ENCODE measurements around the gene SNX24.

The SNX24 gene

GRCh38 chr5:122947772-122948171, 102.4 kb downstream of the SNX24 start:
- no peak overlapping the region for H3K4me3 Mint-ChIP-seq
- H3K4me1 Mint-ChIP-seq = peaks cover 13% of the 10 kb centered on the region
- no peaks in the 10 kb centered on the region for H3K9me3 Mint-ChIP-seq
- peaks cover 3% of the 10 kb centered on the region for H3K36me3 Mint-ChIP-seq (ENCODE audit: low read depth)
- no peaks in the 10 kb centered on the region for H3K27me3 Mint-ChIP-seq (ENCODE audit: low read depth)
- TF ChIP-seq CTCF (IDR thresholded peaks at IDR 0.05; ENCODE audit: unreplicated experiment in 3 of 3) = no peak
- no peak overlapping the region for H3K27ac Mint-ChIP-seq

- H3K9me3 Mint-ChIP-seq = no peaks in the 10 kb centered on the region
- peaks cover 5% of the 10 kb centered on the region for H3K36me3 Mint-ChIP-seq (ENCODE audit: low read depth)
- H3K4me1 Mint-ChIP-seq = peaks cover 7% of the 10 kb centered on the region
- no peak for TF ChIP-seq CTCF (IDR thresholded peaks at IDR 0.05; ENCODE audit: unreplicated experiment in 3 of 3)
- no peak overlapping the region for H3K27ac Mint-ChIP-seq
- H3K27me3 Mint-ChIP-seq (ENCODE audit: low read depth) = no peaks in the 10 kb centered on the region
- H3K4me3 Mint-ChIP-seq = no peak overlapping the region
Measured at GRCh38 chr5:122948319-122948718, 102.9 kb downstream of the SNX24 start.

GRCh38 chr5:122951658-122952057, 106.2 kb downstream of the SNX24 start:
- H3K36me3 Mint-ChIP-seq (ENCODE audit: low read depth) = peaks cover 26% of the 10 kb centered on the region
- no peaks in the 10 kb centered on the region for H3K4me1 Mint-ChIP-seq
- H3K9me3 Mint-ChIP-seq = peaks cover 18% of the 10 kb centered on the region
- no peak overlapping the region for H3K27ac Mint-ChIP-seq
- H3K27me3 Mint-ChIP-seq (ENCODE audit: low read depth) = no peaks in the 10 kb centered on the region
- no peak overlapping the region for H3K4me3 Mint-ChIP-seq
- TF ChIP-seq CTCF (IDR thresholded peaks at IDR 0.05; ENCODE audit: unreplicated experiment in 3 of 3) = no peak

- H3K4me3 Mint-ChIP-seq = no peak overlapping the region
- H3K27me3 Mint-ChIP-seq (ENCODE audit: low read depth) = no peaks in the 10 kb centered on the region
- no peak overlapping the region for H3K27ac Mint-ChIP-seq
- peaks cover 42% of the 10 kb centered on the region for H3K36me3 Mint-ChIP-seq (ENCODE audit: low read depth)
- TF ChIP-seq CTCF (IDR thresholded peaks at IDR 0.05; ENCODE audit: unreplicated experiment in 3 of 3) = no peak
- H3K9me3 Mint-ChIP-seq = peaks cover 32% of the 10 kb centered on the region
- peaks cover 2% of the 10 kb centered on the region for H3K4me1 Mint-ChIP-seq
Measured at GRCh38 chr5:122954719-122955118, 109.3 kb downstream of the SNX24 start.

- H3K4me3 Mint-ChIP-seq = no peak overlapping the region
- H3K4me1 Mint-ChIP-seq = peaks cover 6% of the 10 kb centered on the region
- H3K27ac Mint-ChIP-seq = no peak overlapping the region
- TF ChIP-seq CTCF (IDR thresholded peaks at IDR 0.05; ENCODE audit: unreplicated experiment in 3 of 3) = no peak
- H3K27me3 Mint-ChIP-seq (ENCODE audit: low read depth) = no peaks in the 10 kb centered on the region
- H3K36me3 Mint-ChIP-seq (ENCODE audit: low read depth) = peaks cover 44% of the 10 kb centered on the region
- peaks cover 32% of the 10 kb centered on the region for H3K9me3 Mint-ChIP-seq
Measured at GRCh38 chr5:122957457-122957856, 112.0 kb downstream of the SNX24 start.

- H3K27ac Mint-ChIP-seq = peak overlapping the region in 1 of 3 experiments; percentile 18
- no peak for TF ChIP-seq CTCF (IDR thresholded peaks at IDR 0.05; ENCODE audit: unreplicated experiment in 3 of 3)
- H3K36me3 Mint-ChIP-seq (ENCODE audit: low read depth) = peaks cover 38% of the 10 kb centered on the region
- H3K4me3 Mint-ChIP-seq = no peak overlapping the region
- H3K27me3 Mint-ChIP-seq (ENCODE audit: low read depth) = no peaks in the 10 kb centered on the region
- H3K4me1 Mint-ChIP-seq = peaks cover 6% of the 10 kb centered on the region
- H3K9me3 Mint-ChIP-seq = peaks cover 30% of the 10 kb centered on the region
Measured at GRCh38 chr5:122959740-122960445, 114.5 kb downstream of the SNX24 start.
